Transverse colon (tissue), 4 donors: ENCODE results near the gene SULF2. TPM values are rescaled to one million over a fixed set of nuclear protein-coding genes. Genes with fewer than 3 reads are reported as not detected.

Experiments used
- DNase-seq: peaks from one replicate; pipeline ENCODE4 v3.0.0-alpha.2; 2019
- H3K27ac ChIP-seq, 4 donors: fragments of 200-600 bp; sonication (generic); 2 replicates each; pipeline ENCODE4 v1.5.1; 2016 to 2018; ENCODE audit warnings: inconsistent platforms in 4 of 4
- H3K27me3 ChIP-seq: fragments of 200-600 bp; sonication (generic); 2 replicates; pipeline ENCODE4 v1.5.1; 2017; ENCODE audit warnings: inconsistent platforms
- H3K36me3 ChIP-seq, 4 donors: fragments of 200-600 bp; sonication (generic); 2 replicates each; pipeline ENCODE4 v1.5.1; 2017 to 2019; ENCODE audit warnings: inconsistent platforms in 4 of 4
- H3K4me1 ChIP-seq, 4 donors: fragments of 200-600 bp; sonication (generic); 2 replicates each; pipeline ENCODE4 v1.5.1; 2017 to 2020; ENCODE audit warnings: inconsistent platforms in 4 of 4
- H3K4me3 ChIP-seq, 4 donors: fragments of 200-600 bp; sonication (generic); 1 replicate in 1 of 4; 2 replicates in 3 of 4; pipeline versions ENCODE4 v1.5.1 to v1.6.1; 2017 to 2019; ENCODE audit warnings: inconsistent platforms in 4 of 4
- H3K9me3 ChIP-seq, 2 donors: fragments of 200-600 bp; sonication (generic); 2 replicates each; pipeline ENCODE4 v1.5.1; 2017 to 2019; ENCODE audit warnings: inconsistent platforms in 2 of 2
- CTCF ChIP-seq, 5 experiments: fragments of 200-600 bp in 3 of 5; fragments of 450-650 bp in 2 of 5; sonication (generic) in 3 of 5; IDR thresholded peaks; 1 replicate in 2 of 5; 2 replicates in 3 of 5; pipeline ENCODE4 v1.5.1; 2016 to 2017; ENCODE audit warnings: antibody characterized with exemption in 5 of 5, inconsistent platforms in 3 of 5, mild to moderate bottlenecking in 2 of 5, moderate library complexity in 1 of 5
- EP300 ChIP-seq: sonication (generic); formaldehyde crosslinking; IDR thresholded peaks from one replicate; pipeline ENCODE4 v1.6.1; 2017; ENCODE audit warnings: antibody characterized with exemption, low read depth
- POLR2A ChIP-seq: fragments of 450-650 bp; IDR thresholded peaks from one replicate; pipeline ENCODE4 v1.6.1; 2016; ENCODE audit warnings: antibody characterized with exemption, mild to moderate bottlenecking, moderate library complexity
- POLR2AphosphoS5 ChIP-seq, 3 donors: sonication (generic); formaldehyde crosslinking; IDR thresholded peaks; one replicate each; pipeline ENCODE4 v1.6.1; 2016; ENCODE audit warnings: antibody characterized with exemption in 3 of 3
- WGBS, 2 donors: methylation state at CpG; one replicate each; pipeline ENCODE4 v1.1.5; 2018; ENCODE audit warnings: low coverage in 1 of 2; 5-methylcytosine and 5-hydroxymethylcytosine counted together
- in situ Hi-C, 4 donors: fragments of 200-750 bp; cut with MboI; loops; one replicate each; pipeline versions ENCODE4 v1.15.0 to v1.15.1; 2017; ENCODE audit warnings: low sequenced_read_pairs in 3 of 4, low pct_ligation_motif_present in 1 of 4, low pct_unique_long_range_greater_than_20kb in 1 of 4
- intact Hi-C: fragments of 100-400 bp; cut with DNase I; formaldehyde crosslinking; loops from one replicate; pipeline ENCODE4 v1.15.1; 2023; ENCODE audit warnings: low total_unique reads
- total RNA-seq, 4 donors: library from RNA; depleted of rRNA; stranded (reverse); fragments of >200 nt; gene quantifications; one replicate each; pipeline ENCODE4 v1.1.0, GENCODE V29; 2016

Gene SULF2
- total RNA-seq, 4 donors from 2014 or later, result 103 to 257 (median 191) TPM

- peaks cover 0 to 3% (median 0%) of the 10 kb centered on the region in 4 donors for H3K36me3 ChIP-seq
- intact Hi-C loops, result no loop called here
- peaks cover 0 to 5% (median 0%) of the 10 kb centered on the region in 4 donors for H3K4me1 ChIP-seq
- TF ChIP-seq POLR2A (no peak), EP300 (no peak), CTCF (IDR thresholded peaks at IDR 0.05) (no peak), POLR2AphosphoS5 (IDR thresholded peaks at IDR 0.05) (no peak)
- in situ Hi-C loops, result no loop called here
- H3K27ac ChIP-seq, result no peak overlapping the region
- 71 to 85% methylated on average over 6 to 11 of the region's 11 CpGs for WGBS, 2 donors
- no peak for DNase-seq
- no peaks in the 10 kb centered on the region for H3K27me3 ChIP-seq
- no peak overlapping the region for H3K4me3 ChIP-seq
- H3K9me3 ChIP-seq, result no peaks in the 10 kb centered on the region
These were observed 23.7 kb downstream of the SULF2 start for GRCh38 chr20:47761482-47762047.

- no peak for TF ChIP-seq POLR2AphosphoS5 (IDR thresholded peaks at IDR 0.05)
- no peak for TF ChIP-seq EP300
- no peak for TF ChIP-seq POLR2A
- TF ChIP-seq CTCF (IDR thresholded peaks at IDR 0.05), result no peak
- intact Hi-C loops, result no loop called here
- Histone ChIP-seq H3K4me3 (no peak overlapping the region), H3K9me3 (no peaks in the 10 kb centered on the region), H3K27me3 (no peaks in the 10 kb centered on the region), H3K36me3 (peaks cover 0 to 3% (median 0%) of the 10 kb centered on the region in 4 donors), H3K27ac (no peak overlapping the region), H3K4me1 (peaks cover 0 to 2% (median 0%) of the 10 kb centered on the region in 4 donors)
- in situ Hi-C loops, result no loop called here
- no peak for DNase-seq
- WGBS, 2 donors, result 72 to 78% methylated on average over 8 to 14 of the region's 14 CpGs
These were observed 24.4 kb downstream of the SULF2 start for GRCh38 chr20:47760686-47761481.

GRCh38 chr20:47758517-47759450, 26.5 kb downstream of the SULF2 start:
- TF ChIP-seq EP300, result no peak
- no peak for TF ChIP-seq CTCF (IDR thresholded peaks at IDR 0.05)
- TF ChIP-seq POLR2AphosphoS5 (IDR thresholded peaks at IDR 0.05), result no peak
- no peak for TF ChIP-seq POLR2A
- H3K27me3 ChIP-seq, result no peaks in the 10 kb centered on the region
- H3K27ac ChIP-seq, result no peak overlapping the region
- H3K36me3 ChIP-seq, result peaks cover 0 to 3% (median 0%) of the 10 kb centered on the region in 4 donors
- intact Hi-C loops (no loop called here), in situ Hi-C loops (no loop called here)
- no peaks in the 10 kb centered on the region for H3K9me3 ChIP-seq
- WGBS, 2 donors, result 73 to 84% methylated on average over 9 to 21 of the region's 21 CpGs
- H3K4me3 ChIP-seq, result no peak overlapping the region
- no peak for DNase-seq
- no peaks in the 10 kb centered on the region for H3K4me1 ChIP-seq
